Choroid plexus epithelial cell (primary cell): Measurements from ENCODE around the gene RASGRF2.

Experiments used
- DNase-seq: peaks from one replicate; pipeline ENCODE4 v3.0.0-alpha.2; 2010; ENCODE audit warnings: low read depth
- H3K4me3 ChIP-seq: 2 replicates; pipeline ENCODE4 v1.5.1; 2011; ENCODE audit warnings: low read depth, mild to moderate bottlenecking, control low read depth, low read length, moderate library complexity
- TF ChIP-seq, protein P1 (sequence below): conservative IDR thresholded peaks from 2 replicates; pipeline ENCODE4 v1.5.1; 2011; ENCODE audit warnings: low read depth, mild to moderate bottlenecking, control low read depth, inconsistent platforms, low read length, moderate library complexity

RASGRF2 gene

DNA sequence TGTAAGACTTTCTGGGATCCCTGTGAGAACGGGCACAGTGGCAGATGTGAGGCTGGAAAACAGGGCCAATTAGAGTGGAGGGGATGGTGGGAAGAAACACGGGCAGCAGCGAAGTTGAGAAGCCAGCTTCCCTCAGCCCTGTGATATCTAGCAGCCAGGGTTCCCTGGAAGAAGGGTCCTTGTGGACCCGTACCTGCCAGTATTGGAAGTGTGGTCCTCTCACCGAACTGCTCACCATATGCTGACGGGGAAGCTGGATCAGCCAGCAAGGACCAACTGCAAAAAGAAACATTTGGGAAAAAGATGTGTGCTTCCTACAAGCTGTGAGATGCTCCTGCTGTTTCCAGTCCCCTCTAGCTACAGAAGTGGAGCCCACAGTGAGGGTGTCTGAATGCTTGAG, 286.5 kb downstream of the RASGRF2 start:
- no peak for DNase-seq
- no peak overlapping the region for H3K4me3 ChIP-seq

DNA sequence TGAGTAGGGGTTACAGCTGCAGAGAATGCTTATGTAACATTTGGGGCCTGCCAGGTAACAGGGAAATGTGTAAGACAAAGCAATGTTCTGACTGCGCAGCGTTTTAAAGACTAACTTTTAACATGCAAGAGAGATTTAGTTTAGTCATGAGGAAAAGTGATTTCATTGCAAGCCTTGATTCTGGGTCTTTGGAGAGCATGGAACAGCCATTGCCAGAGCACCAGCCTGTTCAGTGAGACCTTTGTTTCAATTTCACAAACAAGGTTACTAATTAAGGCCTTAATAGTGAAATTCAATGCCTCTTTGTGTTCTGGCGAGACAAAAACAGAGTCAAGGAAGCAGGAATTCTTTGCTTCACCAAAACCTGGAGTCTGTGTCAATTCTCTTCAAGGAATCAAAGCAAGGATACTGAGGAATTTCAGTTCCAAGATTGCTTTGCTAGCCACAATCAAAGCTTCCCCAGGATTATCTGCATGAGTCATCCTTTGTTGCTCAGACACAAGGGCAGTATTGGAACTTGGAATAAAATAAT, 287.3 kb downstream of the RASGRF2 start:
- TF ChIP-seq, protein P1, sequence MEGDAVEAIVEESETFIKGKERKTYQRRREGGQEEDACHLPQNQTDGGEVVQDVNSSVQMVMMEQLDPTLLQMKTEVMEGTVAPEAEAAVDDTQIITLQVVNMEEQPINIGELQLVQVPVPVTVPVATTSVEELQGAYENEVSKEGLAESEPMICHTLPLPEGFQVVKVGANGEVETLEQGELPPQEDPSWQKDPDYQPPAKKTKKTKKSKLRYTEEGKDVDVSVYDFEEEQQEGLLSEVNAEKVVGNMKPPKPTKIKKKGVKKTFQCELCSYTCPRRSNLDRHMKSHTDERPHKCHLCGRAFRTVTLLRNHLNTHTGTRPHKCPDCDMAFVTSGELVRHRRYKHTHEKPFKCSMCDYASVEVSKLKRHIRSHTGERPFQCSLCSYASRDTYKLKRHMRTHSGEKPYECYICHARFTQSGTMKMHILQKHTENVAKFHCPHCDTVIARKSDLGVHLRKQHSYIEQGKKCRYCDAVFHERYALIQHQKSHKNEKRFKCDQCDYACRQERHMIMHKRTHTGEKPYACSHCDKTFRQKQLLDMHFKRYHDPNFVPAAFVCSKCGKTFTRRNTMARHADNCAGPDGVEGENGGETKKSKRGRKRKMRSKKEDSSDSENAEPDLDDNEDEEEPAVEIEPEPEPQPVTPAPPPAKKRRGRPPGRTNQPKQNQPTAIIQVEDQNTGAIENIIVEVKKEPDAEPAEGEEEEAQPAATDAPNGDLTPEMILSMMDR: no peak
- peak; percentile 55 for DNase-seq
- no peak overlapping the region for H3K4me3 ChIP-seq

More for the DNA sequence above, 286.5 kb downstream of the RASGRF2 start:
- TF ChIP-seq, protein P1: no peak

DNA sequence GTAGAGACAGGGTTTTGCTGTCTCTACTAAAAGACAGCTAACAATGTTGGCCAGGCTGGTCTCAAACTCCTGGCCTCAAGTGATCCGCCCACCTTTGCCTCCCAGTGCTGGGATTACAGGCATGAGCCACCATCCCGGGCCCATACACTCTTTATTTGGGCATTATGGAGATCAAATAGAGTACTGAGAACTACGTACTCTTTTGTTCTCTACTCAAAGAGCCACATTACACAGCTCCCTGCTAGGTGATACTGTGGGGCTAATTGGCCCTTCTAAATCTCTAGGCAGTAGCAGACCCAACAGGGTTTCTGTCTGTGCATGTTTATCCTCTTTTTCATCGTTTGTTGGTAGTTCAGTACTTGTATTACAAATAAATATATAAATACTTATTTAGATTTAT, 289.1 kb downstream of the RASGRF2 start:
- TF ChIP-seq, protein P1: no peak
- no peak overlapping the region for H3K4me3 ChIP-seq
- DNase-seq: no peak

DNA sequence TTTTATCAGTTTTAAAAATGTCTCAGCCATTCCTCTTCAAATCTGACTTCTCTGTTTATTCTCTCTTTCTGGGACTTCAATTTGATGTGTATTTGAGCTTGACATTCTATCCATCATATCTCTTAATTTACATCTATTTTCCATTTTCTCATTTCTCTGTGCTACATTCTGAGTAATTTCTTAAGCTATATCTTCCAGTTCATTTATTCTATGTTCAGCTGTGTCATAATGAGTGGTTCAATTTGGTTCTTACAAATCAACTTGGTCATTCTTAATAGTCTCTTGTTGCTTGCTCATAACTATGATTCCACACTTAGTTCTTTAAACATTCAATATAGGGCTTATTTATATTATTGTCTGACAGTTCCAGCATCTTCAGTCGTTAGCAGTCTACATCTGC, 289.8 kb downstream of the RASGRF2 start:
- H3K4me3 ChIP-seq: no peak overlapping the region
- no peak for DNase-seq
- TF ChIP-seq, protein P1: no peak

DNA sequence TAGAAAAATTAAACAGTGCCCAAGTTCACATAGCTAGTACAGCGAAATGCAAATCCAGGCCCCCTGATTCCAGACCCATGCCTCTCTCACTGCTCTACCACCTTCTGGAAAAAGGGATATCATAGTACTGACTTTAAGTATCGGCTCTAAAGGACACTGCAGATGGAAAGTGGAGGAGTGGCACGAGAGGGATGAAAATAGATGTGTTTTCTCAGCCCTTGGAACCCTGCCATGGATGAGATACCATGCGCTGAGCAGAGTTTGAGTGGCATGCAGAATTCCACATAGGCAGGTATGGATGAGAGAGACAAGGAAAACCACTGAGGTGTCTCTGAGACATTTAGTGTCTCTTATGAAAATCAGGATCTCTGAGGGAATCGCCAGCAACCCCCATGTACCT, 291.8 kb downstream of the RASGRF2 start:
- TF ChIP-seq, protein P1: no peak
- no peak for DNase-seq
- no peak overlapping the region for H3K4me3 ChIP-seq

DNA sequence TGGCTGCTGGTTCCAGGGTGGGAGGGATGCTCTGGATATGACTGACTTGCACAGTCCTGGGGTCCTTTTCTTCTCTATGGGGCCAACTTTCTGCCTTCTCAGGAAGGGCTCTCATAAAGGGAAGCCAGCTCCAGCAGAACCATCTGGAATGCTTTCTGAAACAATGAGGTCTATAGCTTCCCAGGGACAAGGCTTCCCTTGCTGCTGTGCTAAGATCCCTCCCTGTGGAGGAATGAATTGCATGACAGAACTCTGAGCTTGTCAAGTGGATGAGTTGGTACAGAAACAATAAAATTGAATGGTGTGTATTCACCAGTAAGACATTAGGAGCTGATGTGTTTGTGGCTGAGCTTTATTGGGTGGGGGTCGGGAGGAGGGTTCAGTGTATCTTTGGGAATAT, 292.7 kb downstream of the RASGRF2 start:
- no peak for DNase-seq
- no peak overlapping the region for H3K4me3 ChIP-seq
- TF ChIP-seq, protein P1: no peak

DNA sequence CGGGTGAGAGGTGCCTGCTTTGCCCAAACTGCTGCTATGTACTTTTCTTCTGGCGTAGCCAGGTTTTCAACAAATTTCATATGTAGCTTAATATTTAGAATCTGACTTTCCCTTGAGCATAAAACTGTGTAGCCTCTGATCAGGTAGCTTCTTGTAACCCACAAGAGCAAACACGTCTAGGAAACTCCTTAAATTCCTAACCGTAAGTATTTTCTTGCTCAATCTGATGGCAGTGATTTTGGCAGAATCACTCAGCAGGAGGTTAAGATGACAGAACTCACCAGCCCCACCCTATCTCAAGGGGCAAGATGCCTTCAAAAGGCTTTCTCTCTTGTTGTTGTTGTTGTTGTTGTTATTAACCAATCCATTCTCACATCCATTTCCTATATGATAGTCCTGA, 293.7 kb downstream of the RASGRF2 start:
- no peak overlapping the region for H3K4me3 ChIP-seq
- TF ChIP-seq, protein P1: no peak
- no peak for DNase-seq
